MM.1S (cell line): ENCODE measurements around the gene MYRIP.
"Not testable (repeated sequence)": the region's sequence is repeated elsewhere in the genome, so short reads cannot be mapped to it uniquely, and the experiment has no call there.

Source experiments
- DNase-seq: peaks from one replicate; pipeline ENCODE4 v3.0.0-alpha.2; 2015
- H2AFZ ChIP-seq: fragments of 300-600 bp; sonication (generic); 2 replicates; pipeline ENCODE4 v1.6.0; 2016; ENCODE audit warnings: antibody characterized with exemption, low read length
- H3F3A ChIP-seq: fragments of 300-600 bp; sonication (generic); 2 replicates; pipeline ENCODE4 v1.6.1; 2016; ENCODE audit warnings: mild to moderate bottlenecking, antibody characterized with exemption, low read length, moderate library complexity, mixed read lengths; ENCODE audit not compliant: insufficient read depth
- H3K27ac ChIP-seq: fragments of 300-600 bp; sonication (generic); 2 replicates; pipeline ENCODE4 v1.5.1; 2016; ENCODE audit warnings: mild to moderate bottlenecking, low read length
- H3K27me3 ChIP-seq: fragments of 300-600 bp; sonication (generic); replicated peaks from 2 replicates; pipeline ENCODE4 v1.6.0; 2016; ENCODE audit warnings: low read length; ENCODE audit not compliant: insufficient read depth
- H3K36me3 ChIP-seq: fragments of 300-600 bp; sonication (generic); replicated peaks from 2 replicates; pipeline ENCODE4 v1.6.1; 2016; ENCODE audit warnings: mild to moderate bottlenecking, low read length, mixed read lengths; ENCODE audit not compliant: insufficient read depth
- H3K4me1 ChIP-seq: fragments of 300-600 bp; sonication (generic); 2 replicates; pipeline ENCODE4 v1.6.1; 2016; ENCODE audit warnings: low read length, mixed read lengths
- H3K4me2 ChIP-seq: fragments of 300-600 bp; sonication (generic); 2 replicates; pipeline ENCODE4 v1.6.0; 2016; ENCODE audit warnings: low read depth, low read length
- H3K4me3 ChIP-seq: fragments of 300-600 bp; sonication (generic); 2 replicates; pipeline ENCODE4 v1.5.1; 2016; ENCODE audit warnings: low read length, mixed read lengths
- H3K79me2 ChIP-seq: fragments of 300-600 bp; sonication (generic); 2 replicates; pipeline ENCODE4 v1.6.1; 2016; ENCODE audit warnings: mixed run types, low read length, mixed read lengths
- H3K9ac ChIP-seq: fragments of 300-600 bp; sonication (generic); 2 replicates; pipeline ENCODE4 v1.6.1; 2016; ENCODE audit warnings: low read length, mixed read lengths
- H3K9me2 ChIP-seq: fragments of 300-600 bp; sonication (generic); replicated peaks from 2 replicates; pipeline ENCODE4 v1.6.1; 2016; ENCODE audit warnings: mild to moderate bottlenecking, low read length, mixed read lengths; ENCODE audit not compliant: insufficient read depth
- H3K9me3 ChIP-seq: fragments of 300-600 bp; sonication (generic); replicated peaks from 2 replicates; pipeline ENCODE4 v1.6.1; 2016; ENCODE audit warnings: mild to moderate bottlenecking, low read length, mixed read lengths; ENCODE audit not compliant: insufficient read depth
- H4K20me1 ChIP-seq: fragments of 300-600 bp; sonication (generic); 2 replicates; pipeline ENCODE4 v1.6.1; 2016; ENCODE audit warnings: mild to moderate bottlenecking, low read length, moderate library complexity, mixed read lengths; ENCODE audit not compliant: insufficient read depth
- EZH2 ChIP-seq: fragments of 300-600 bp; sonication (generic); optimal IDR thresholded peaks from 2 replicates; pipeline ENCODE3; 2017; ENCODE audit warnings: low read depth, mild to moderate bottlenecking, antibody characterized with exemption, low read length, mixed read lengths
- EZH2phosphoT487 ChIP-seq: fragments of 300-600 bp; sonication (generic); IDR thresholded peaks from 2 replicates; pipeline ENCODE4 v1.6.1; 2018; ENCODE audit warnings: antibody characterized with exemption, low read length
- TF ChIP-seq, protein P1 (sequence below): fragments of 300-600 bp; sonication (generic); IDR thresholded peaks from 2 replicates; pipeline ENCODE4 v1.5.1; 2016; ENCODE audit warnings: antibody characterized with exemption, low read length, mixed read lengths

The MYRIP gene

DNA sequence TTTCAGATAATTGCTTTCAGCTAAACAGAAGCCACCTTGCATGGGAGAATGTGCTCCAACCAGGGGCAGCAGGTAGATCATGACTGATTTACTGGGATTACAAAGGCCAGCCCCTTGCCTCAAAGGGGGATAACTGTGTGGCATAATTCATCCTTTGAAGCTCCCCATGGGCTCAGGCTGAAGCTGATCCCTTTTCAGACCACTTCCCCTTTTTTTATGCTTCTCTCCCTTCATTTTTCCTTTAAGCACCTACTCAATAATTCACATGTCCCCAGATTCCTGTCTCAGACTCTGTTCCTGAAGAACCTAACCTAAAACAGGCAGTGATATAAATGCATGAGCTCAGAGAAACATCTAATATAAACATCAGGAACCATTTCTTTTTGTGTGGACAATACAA, 8.2 kb upstream of the MYRIP start:
- Histone ChIP-seq H3K4me2 (no peak overlapping the region), H3K9me2 (no peaks in the 10 kb centered on the region), H3F3A (no peaks in the 10 kb centered on the region), H3K27me3 (no peaks in the 10 kb centered on the region), H3K36me3 (no peaks in the 10 kb centered on the region), H3K9me3 (no peaks in the 10 kb centered on the region), H3K4me1 (no peaks in the 10 kb centered on the region), H4K20me1 (no peaks in the 10 kb centered on the region), H3K4me3 (no peak overlapping the region), H3K9ac (no peak overlapping the region), H3K79me2 (no peaks in the 10 kb centered on the region), H3K27ac (no peak overlapping the region), H2AFZ (no peak overlapping the region)
- TF ChIP-seq EZH2 (no peak), EZH2phosphoT487 (no peak)
- TF ChIP-seq, protein P1, sequence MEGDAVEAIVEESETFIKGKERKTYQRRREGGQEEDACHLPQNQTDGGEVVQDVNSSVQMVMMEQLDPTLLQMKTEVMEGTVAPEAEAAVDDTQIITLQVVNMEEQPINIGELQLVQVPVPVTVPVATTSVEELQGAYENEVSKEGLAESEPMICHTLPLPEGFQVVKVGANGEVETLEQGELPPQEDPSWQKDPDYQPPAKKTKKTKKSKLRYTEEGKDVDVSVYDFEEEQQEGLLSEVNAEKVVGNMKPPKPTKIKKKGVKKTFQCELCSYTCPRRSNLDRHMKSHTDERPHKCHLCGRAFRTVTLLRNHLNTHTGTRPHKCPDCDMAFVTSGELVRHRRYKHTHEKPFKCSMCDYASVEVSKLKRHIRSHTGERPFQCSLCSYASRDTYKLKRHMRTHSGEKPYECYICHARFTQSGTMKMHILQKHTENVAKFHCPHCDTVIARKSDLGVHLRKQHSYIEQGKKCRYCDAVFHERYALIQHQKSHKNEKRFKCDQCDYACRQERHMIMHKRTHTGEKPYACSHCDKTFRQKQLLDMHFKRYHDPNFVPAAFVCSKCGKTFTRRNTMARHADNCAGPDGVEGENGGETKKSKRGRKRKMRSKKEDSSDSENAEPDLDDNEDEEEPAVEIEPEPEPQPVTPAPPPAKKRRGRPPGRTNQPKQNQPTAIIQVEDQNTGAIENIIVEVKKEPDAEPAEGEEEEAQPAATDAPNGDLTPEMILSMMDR, result no peak
- DNase-seq, result no peak

DNA sequence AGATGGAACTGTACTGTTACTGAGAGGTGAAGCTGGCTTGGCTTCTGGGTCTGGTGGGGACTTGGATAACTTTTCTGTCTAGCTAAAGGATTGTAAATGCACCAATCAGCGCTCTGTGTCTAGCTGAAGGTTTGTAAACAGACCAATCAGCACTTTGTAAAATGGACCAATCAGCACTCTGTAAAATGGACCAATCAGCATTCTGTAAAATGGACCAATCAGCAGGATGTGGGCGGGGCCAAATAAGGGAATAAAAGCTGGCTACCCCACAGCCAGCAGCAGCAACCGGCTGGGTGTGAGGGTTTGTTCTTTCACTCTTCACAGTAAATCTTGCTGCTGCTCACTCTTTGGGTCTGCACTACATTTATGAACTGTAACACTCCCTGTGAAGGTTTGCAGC, 6.9 kb upstream of the MYRIP start:
- H3F3A ChIP-seq, H3K27me3 ChIP-seq, H3K36me3 ChIP-seq, H3K79me2 ChIP-seq, H3K4me3 ChIP-seq, H2AFZ ChIP-seq, DNase-seq, H3K27ac ChIP-seq, H3K9me2 ChIP-seq, H4K20me1 ChIP-seq, H3K4me1 ChIP-seq, H3K9me3 ChIP-seq, H3K4me2 ChIP-seq, H3K9ac ChIP-seq: not testable (repeated sequence)

DNA sequence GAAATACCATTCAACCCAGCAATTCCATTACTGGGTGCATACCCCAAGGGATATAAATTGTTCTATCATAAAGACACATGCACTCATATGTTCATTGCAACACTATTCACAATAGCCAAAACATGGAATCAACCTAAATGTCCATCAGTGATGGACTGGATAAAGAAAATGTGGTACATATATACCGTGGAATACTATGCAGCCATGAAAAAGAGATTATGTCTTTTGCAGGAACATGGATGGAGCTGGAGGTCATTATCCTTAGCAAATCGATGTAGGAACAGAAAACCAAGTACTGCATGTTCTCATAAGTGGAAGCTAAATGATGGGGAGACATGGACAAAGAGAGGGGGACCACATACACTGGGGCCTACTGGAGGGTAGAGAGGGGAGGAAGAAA, 5.5 kb upstream of the MYRIP start:
- no peak for DNase-seq
- 0 out of 2 replicates have a peak, but pooled peaks cover 5% of the 10 kb centered on the region for H3K27me3 ChIP-seq
- no peaks in the 10 kb centered on the region for H3K36me3 ChIP-seq

GRCh38 chr3:39804951-39805350, 4.5 kb upstream of the MYRIP start:
- no peak overlapping the region for H2AFZ ChIP-seq
- H3K9me3 ChIP-seq, result no peaks in the 10 kb centered on the region
- no peaks in the 10 kb centered on the region for H3K36me3 ChIP-seq
- peaks cover 6% of the 10 kb centered on the region; the same call in 1 of the 2 replicates for H3F3A ChIP-seq
- no peak overlapping the region for H3K27ac ChIP-seq
- H3K27me3 ChIP-seq, result 0 out of 2 replicates have a peak, but pooled peaks cover 7% of the 10 kb centered on the region
- no peak for DNase-seq
- no peak overlapping the region for H3K4me2 ChIP-seq
- no peak overlapping the region for H3K4me3 ChIP-seq
- H3K79me2 ChIP-seq, result no peaks in the 10 kb centered on the region
- H3K9me2 ChIP-seq, result no peaks in the 10 kb centered on the region
- TF ChIP-seq EZH2phosphoT487, result no peak
- TF ChIP-seq, protein P1, result no peak
- no peak for TF ChIP-seq EZH2
- H4K20me1 ChIP-seq, result no peaks in the 10 kb centered on the region
- H3K9ac ChIP-seq, result no peak overlapping the region
- H3K4me1 ChIP-seq, result no peaks in the 10 kb centered on the region

More for the DNA sequence above, 5.5 kb upstream of the MYRIP start:
- Histone ChIP-seq H4K20me1 (no peaks in the 10 kb centered on the region), H3K9me3 (no peaks in the 10 kb centered on the region), H3K9me2 (no peaks in the 10 kb centered on the region), H3K79me2 (no peaks in the 10 kb centered on the region), H3K9ac (no peak overlapping the region), H3K4me3 (no peak overlapping the region), H3K27ac (no peak overlapping the region), H3K4me2 (no peak overlapping the region), H3K4me1 (no peaks in the 10 kb centered on the region), H3F3A (peaks cover 6% of the 10 kb centered on the region; the same call in 1 of the 2 replicates), H2AFZ (no peak overlapping the region)
- TF ChIP-seq, protein P1, result no peak
- TF ChIP-seq EZH2 (no peak), EZH2phosphoT487 (no peak)
